HCT116 (cell line): Measurements from ENCODE around the gene ERBB4.

Experiments used
- EGR1 ChIP-seq: IDR thresholded peaks from 2 replicates; pipeline ENCODE4 v1.6.1; 2012; ENCODE audit warnings: low read depth
- ELF1 ChIP-seq: IDR thresholded peaks from 2 replicates; pipeline ENCODE4 v1.6.1; 2012; ENCODE audit warnings: low read depth, borderline replicate concordance
- EZH2 ChIP-seq: fragments of 200-600 bp; sonication (generic); IDR thresholded peaks from 2 replicates; pipeline ENCODE4 v1.6.1; 2017; ENCODE audit warnings: antibody characterized with exemption, mixed run types
- EZH2phosphoT487 ChIP-seq: fragments of 200-600 bp; IDR thresholded peaks from 2 replicates; pipeline ENCODE4 v1.6.1; 2018; ENCODE audit warnings: antibody characterized with exemption, borderline replicate concordance
- JUND ChIP-seq: IDR thresholded peaks from 2 replicates; pipeline ENCODE4 v1.6.1; 2012
- POLR2A ChIP-seq: IDR thresholded peaks from 2 replicates; pipeline ENCODE4 v1.7.0; 2011; ENCODE audit warnings: borderline replicate concordance; ENCODE audit not compliant: insufficient read depth, insufficient read length; ENCODE audit errors: extremely low read depth
- POLR2AphosphoS5 ChIP-seq: IDR thresholded peaks from 2 replicates; pipeline ENCODE4 v1.6.1; 2011; ENCODE audit warnings: mild to moderate bottlenecking, low read depth, low read length, moderate library complexity
- SP1 ChIP-seq: IDR thresholded peaks from 2 replicates; pipeline ENCODE4 v1.6.1; 2012; ENCODE audit warnings: low read depth
- ZFX ChIP-seq: fragments of 450-650 bp; IDR thresholded peaks from 2 replicates; pipeline ENCODE4 v1.6.1; 2017
- ZNF274 ChIP-seq: fragments of 200-500 bp; sonication (Bioruptor generic); IDR thresholded peaks from 2 replicates; pipeline ENCODE4 v1.6.1; 2014; ENCODE audit warnings: mild to moderate bottlenecking, low read depth, low read length, inconsistent platforms
- TF ChIP-seq, protein P1 (sequence below), 3 experiments: fragments of 200-600 bp in 1 of 3; sonication (generic) in 1 of 3; IDR thresholded peaks in 2 of 3; conservative IDR thresholded peaks in 1 of 3; 2 replicates each; pipeline ENCODE4 v1.5.1; 2012 to 2017; ENCODE audit warnings: low read depth in 2 of 3, low read length in 2 of 3, antibody characterized with exemption in 1 of 3, borderline replicate concordance in 1 of 3, control low read depth in 1 of 3, mild to moderate bottlenecking in 1 of 3, mixed read lengths in 1 of 3, mixed run types in 1 of 3, moderate library complexity in 1 of 3; ENCODE audit not compliant: insufficient read depth in 1 of 3
- TF ChIP-seq, protein P2 (sequence below): IDR thresholded peaks from 2 replicates; pipeline ENCODE4 v1.6.1; 2012
- TF ChIP-seq, protein P3 (sequence below): IDR thresholded peaks from 2 replicates; pipeline ENCODE4 v1.6.1; 2012; ENCODE audit warnings: low read depth

DNA sequence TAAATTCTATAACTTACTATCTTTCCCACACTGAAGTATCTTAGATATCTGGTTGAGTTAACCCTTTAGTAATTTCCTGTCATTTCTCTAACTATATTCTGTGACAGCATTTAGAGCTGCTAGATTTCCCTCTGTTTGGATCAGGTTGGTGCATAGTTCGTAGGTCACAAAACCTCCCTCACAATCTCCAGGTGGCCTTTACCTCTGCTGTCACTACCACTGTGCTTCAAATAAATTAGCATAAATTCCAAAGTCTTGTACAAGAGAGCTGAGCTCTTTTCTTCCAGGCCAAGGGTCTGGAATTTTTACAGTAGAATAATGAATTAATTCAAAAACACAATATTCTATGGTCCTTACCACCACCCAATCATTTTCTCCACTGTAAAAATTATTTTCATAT lies 739.7 kb downstream of the ERBB4 start:
- TF ChIP-seq, protein P1, sequence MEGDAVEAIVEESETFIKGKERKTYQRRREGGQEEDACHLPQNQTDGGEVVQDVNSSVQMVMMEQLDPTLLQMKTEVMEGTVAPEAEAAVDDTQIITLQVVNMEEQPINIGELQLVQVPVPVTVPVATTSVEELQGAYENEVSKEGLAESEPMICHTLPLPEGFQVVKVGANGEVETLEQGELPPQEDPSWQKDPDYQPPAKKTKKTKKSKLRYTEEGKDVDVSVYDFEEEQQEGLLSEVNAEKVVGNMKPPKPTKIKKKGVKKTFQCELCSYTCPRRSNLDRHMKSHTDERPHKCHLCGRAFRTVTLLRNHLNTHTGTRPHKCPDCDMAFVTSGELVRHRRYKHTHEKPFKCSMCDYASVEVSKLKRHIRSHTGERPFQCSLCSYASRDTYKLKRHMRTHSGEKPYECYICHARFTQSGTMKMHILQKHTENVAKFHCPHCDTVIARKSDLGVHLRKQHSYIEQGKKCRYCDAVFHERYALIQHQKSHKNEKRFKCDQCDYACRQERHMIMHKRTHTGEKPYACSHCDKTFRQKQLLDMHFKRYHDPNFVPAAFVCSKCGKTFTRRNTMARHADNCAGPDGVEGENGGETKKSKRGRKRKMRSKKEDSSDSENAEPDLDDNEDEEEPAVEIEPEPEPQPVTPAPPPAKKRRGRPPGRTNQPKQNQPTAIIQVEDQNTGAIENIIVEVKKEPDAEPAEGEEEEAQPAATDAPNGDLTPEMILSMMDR (IDR thresholded peaks at IDR 0.05 in 2 of 3, conservative IDR thresholded peaks at IDR 0.05 in 1 of 3; ENCODE audit: borderline replicate concordance in 1 of 3, insufficient read depth in 1 of 3, low read depth in 2 of 3, low read length in 2 of 3): no peak
- TF ChIP-seq EZH2 (no peak), EZH2phosphoT487 (no peak), POLR2A (no peak), ZFX (no peak), EGR1 (no peak), POLR2AphosphoS5 (no peak), ZNF274 (no peak), JUND (no peak), SP1 (no peak), ELF1 (no peak)
- TF ChIP-seq, protein P2, sequence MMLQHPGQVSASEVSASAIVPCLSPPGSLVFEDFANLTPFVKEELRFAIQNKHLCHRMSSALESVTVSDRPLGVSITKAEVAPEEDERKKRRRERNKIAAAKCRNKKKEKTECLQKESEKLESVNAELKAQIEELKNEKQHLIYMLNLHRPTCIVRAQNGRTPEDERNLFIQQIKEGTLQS: no peak
- TF ChIP-seq, protein P3, sequence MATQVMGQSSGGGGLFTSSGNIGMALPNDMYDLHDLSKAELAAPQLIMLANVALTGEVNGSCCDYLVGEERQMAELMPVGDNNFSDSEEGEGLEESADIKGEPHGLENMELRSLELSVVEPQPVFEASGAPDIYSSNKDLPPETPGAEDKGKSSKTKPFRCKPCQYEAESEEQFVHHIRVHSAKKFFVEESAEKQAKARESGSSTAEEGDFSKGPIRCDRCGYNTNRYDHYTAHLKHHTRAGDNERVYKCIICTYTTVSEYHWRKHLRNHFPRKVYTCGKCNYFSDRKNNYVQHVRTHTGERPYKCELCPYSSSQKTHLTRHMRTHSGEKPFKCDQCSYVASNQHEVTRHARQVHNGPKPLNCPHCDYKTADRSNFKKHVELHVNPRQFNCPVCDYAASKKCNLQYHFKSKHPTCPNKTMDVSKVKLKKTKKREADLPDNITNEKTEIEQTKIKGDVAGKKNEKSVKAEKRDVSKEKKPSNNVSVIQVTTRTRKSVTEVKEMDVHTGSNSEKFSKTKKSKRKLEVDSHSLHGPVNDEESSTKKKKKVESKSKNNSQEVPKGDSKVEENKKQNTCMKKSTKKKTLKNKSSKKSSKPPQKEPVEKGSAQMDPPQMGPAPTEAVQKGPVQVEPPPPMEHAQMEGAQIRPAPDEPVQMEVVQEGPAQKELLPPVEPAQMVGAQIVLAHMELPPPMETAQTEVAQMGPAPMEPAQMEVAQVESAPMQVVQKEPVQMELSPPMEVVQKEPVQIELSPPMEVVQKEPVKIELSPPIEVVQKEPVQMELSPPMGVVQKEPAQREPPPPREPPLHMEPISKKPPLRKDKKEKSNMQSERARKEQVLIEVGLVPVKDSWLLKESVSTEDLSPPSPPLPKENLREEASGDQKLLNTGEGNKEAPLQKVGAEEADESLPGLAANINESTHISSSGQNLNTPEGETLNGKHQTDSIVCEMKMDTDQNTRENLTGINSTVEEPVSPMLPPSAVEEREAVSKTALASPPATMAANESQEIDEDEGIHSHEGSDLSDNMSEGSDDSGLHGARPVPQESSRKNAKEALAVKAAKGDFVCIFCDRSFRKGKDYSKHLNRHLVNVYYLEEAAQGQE: no peak
